ENCODE data around the gene SLC44A5.
"Not testable (repeated sequence)": the region's sequence is repeated elsewhere in the genome, so short reads cannot be mapped to it uniquely, and the experiment has no call there.

SLC44A5 gene

GRCh38 chr1:75263616-75264015, 347.3 kb downstream of the SLC44A5 start:
- not testable (repeated sequence) for FAIRE-seq

DNA sequence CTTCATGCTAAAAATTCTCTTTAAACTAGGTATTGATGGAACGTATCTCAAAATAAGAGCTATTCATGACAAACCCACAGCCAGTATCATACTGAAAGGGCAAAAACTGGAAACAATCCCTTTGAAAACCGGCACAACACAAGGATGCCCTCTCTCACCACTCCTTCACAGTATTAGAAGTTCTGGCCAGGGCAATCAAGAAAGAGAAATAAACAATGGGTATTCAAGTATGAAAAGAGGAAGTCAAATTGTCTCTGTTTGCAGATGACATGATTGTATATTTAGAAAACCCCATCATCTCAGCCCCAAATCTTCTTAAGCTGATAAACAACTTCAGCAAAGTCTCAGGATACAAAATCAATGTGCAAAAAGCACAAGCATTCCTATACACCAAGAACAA, 349.0 kb downstream of the SLC44A5 start:
- FAIRE-seq = not testable (repeated sequence)

- FAIRE-seq = no peak
Measured at GRCh38 chr1:75258351-75258750, 352.6 kb downstream of the SLC44A5 start.

DNA sequence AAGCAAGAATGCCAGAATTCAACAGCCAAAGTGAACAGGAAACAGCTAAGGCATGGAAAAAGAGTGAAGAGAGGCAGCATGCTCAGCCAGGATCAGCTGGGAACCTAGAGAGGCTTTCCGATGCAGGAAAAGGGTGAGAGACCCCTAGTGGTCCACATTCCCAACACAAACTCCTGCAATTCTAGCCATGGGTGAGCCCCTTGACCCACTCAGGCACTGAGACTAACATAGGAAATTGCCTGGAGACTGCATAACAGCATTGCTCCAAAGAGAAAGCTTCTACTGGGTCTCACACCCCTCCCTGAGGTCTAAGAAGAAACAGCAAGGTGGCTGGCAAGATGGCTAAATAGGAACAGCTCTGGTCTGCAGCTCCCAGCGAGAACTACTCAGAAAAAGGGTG, 353.5 kb downstream of the SLC44A5 start:
- no peak for FAIRE-seq

GRCh38 chr1:75250114-75250513, 360.8 kb downstream of the SLC44A5 start:
- not testable (repeated sequence) for FAIRE-seq

DNA sequence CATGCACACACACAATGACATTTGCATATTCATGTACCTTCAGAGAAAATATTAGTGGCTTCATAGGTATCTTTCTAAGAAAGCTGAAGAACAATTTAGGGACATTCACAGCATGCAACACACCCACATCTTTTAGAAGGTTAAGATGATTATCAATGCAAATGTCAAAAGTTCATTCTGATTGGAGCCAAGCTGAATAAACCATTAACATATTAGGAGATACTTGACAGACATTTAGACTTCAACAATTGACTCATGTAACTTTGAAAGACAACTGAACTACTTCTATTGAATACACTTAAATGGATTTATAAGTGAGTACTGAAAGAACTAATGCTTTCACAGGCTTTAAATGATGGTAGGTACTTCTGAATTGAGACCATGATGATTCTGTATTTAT, 365.7 kb downstream of the SLC44A5 start:
- no peak for FAIRE-seq

DNA sequence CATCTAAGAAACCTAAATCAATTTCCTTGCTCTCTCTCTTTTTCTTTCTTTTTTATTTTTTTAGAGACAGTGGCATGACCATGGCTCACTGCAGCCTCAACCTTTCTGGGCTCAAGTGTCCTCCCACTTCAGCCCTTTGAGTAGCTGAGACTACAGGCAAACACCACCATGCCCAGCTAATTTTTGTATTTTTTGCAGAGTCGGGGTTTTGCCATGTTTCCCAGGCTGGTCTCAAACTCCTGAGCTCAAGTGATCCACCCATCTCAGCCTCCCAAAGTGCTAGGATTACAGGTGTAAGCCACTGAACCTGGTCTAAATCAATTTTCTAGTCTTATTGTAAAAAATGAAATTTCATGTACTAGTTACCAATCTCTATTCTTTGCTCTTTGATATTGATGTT, 367.8 kb downstream of the SLC44A5 start:
- no peak for FAIRE-seq

- FAIRE-seq = no peak
Measured at GRCh38 chr1:75237316-75237715, 373.6 kb downstream of the SLC44A5 start.

- no peak for FAIRE-seq
Measured at GRCh38 chr1:75234562-75234961, 376.4 kb downstream of the SLC44A5 start.

DNA sequence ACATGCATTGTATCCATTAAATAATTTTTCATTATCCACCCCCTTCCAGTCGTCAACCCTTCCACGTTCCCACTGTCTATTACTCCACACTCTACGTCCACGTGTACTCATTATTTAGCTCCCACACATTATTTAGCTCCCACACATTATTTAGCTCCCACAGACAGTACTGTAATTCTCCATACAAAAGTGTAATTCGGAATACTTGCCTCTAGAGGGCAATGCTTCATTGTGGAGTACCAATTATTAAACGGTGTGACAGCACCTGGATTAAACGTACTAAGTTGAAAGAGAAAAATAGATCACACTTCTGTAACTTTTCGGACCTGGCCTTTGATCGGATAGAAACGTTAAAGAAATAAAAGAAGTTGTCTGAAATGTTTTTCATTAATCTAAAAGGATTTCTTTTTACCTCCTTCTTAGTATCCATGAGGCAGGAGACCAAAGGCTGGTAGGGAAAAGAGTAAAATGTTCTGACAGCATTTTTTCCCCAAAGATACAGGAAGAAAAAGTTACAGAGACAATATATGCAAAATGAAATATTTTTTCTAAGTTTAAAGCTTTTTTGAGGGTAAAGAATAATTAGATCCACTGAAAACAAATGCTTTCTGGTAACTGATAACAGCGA, 377.5 kb downstream of the SLC44A5 start:
- FAIRE-seq = peak; percentile 100

DNA sequence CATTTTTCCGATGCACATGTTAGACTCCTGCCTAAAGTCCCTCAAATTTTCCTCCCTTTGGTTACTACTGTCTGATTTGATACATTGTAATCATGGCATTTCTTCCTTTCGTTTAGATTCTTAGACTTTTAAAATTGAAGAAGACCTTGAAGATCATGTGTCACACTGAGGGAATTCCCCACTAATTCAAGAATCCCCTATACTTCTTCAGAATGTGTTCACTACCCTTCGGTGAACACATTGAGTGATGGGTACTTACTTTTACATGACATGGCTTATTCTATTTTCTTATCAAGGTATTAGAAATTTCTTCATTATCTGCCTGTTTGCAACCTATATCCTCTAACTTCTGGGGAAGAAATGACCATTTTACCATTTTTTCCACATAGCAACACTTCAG, 390.8 kb downstream of the SLC44A5 start:
- FAIRE-seq = no peak

DNA sequence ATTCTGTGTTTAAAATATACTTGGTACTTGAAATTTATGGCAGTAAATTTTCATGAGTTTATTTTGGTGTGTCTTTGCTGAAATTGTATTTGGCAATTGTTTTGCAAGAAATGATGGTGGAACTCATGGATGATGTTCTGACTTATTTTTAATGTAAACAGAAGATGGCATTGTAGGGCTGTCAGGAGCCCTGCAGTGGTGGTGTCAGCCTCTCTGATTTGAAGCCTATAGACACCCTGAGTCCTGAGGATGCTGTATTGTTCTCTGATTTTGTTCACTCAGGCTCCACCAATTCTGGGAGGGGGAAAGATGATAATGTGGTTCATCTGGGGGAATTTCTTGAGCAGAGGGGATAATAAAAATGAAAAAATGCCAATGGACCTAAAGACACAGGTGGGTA, 396.9 kb downstream of the SLC44A5 start:
- no peak for FAIRE-seq

DNA sequence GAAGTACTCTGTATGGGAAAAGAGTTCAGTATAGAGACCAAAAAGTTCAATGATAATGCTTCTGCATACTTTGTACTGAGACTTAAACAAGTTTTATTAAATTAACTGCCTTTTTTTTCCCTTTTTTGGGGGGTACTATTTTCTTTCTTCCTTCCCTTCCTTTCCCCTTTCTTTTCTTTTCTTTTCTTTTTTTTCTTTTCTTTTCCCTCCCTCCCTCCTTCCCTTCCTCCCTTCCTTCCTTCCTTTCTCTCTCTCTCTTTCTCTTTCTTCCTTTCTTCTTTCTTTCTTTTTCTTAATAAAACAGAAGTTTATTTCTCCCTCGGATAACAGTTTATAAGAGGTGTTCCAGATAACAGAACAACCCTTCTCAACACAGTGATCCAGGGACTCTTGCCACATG, 399.3 kb downstream of the SLC44A5 start:
- no peak for FAIRE-seq

DNA sequence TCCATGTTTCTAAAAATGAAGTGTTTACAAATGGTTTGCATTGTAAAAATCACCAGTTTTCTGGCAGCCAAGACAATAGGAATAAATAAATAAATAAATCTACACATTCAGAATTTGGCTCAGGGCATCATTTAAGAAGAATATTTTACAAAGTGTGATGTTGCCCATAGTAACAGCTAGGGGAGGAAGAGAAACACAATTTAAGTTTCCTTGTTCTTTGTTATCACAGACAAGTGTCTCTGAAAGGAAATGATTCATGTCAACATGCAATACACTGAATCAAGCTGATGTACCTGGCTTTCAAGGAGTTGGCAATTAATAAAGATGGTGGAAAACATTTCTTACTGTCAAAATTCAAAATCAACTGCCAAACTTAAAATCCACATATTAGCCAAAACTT, 402.1 kb downstream of the SLC44A5 start:
- FAIRE-seq = no peak

- FAIRE-seq = peak; percentile 99
Measured at GRCh38 chr1:75203415-75204277, 407.3 kb downstream of the SLC44A5 start.

- no peak for FAIRE-seq
Measured at GRCh38 chr1:75202751-75203150, 408.2 kb downstream of the SLC44A5 start.

DNA sequence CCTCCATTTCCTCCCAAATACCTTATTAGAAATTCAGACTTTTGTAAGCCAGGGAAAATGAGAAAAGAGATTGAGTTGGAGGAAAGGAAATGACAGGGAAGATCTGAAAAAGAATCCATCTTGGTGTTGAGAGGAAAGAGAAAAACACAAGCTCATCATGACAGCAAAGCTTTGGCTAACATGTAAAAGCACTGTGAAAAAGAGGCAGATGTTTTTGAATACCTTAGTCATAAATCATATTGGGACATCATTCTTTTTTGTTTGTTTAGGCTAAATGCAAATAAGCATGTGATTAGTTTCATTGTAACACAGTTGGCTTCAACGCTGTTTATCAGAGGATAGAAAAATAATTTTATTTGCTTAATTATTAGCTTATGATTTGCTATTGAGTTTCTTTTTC, 412.2 kb downstream of the SLC44A5 start:
- no peak for FAIRE-seq

DNA sequence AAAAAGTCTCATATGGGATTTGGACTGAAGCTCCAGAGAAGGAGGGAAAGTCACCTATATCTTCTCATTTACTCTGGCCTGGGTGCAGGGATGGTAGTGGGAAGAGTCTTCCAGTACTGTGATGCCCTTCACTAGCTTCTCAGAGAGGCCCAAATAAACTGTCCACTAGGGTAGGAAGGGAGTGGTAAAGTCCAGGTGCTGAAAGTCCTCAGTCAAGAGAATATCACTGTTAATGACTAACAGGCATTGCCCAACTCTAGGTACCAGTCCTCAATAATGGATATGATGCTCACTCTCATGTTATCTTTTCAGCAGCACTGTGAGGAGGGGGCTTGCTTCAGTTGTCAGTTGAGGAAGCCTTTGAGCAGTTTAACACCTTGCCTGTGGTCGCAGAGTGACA, 412.8 kb downstream of the SLC44A5 start:
- no peak for FAIRE-seq

- no peak for FAIRE-seq
Measured at GRCh38 chr1:75188892-75189291, 422.0 kb downstream of the SLC44A5 start.

GRCh38 chr1:75181214-75181955, 429.5 kb downstream of the SLC44A5 start:
- not testable (repeated sequence) for FAIRE-seq

DNA sequence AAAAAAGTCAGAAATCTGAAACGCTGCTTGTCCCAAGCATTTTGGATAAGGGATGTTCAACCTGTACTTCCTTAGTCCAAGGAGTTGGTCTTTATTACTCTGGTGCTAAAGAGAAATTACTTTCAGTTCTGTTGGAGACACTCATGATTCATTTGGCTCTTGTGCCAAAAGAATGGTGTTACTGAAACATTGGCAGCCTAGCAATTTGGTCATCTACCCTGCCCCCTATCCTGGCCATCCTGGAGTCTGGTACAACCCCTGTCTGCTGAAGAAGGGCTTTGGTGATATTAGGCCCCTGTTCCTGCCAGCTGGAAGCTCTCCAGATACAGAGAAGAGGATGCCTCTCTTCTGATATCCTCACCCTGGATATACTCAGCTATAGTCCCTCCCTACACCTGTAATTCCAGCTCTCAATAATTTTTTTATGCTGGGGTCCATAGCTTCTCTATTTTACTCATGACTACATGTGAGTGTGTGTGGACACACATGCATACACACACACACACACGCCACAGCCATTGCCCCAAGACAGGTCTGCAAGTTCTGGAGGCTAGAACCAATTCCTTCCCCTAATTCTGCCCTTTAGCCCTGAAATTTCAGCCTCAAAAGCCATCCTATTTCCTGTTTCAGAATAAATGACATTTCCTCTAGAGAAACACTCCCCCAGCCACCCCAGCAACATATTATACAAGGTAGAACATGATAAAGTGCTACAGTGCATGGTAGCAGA, 436.7 kb downstream of the SLC44A5 start:
- FAIRE-seq = no peak

DNA sequence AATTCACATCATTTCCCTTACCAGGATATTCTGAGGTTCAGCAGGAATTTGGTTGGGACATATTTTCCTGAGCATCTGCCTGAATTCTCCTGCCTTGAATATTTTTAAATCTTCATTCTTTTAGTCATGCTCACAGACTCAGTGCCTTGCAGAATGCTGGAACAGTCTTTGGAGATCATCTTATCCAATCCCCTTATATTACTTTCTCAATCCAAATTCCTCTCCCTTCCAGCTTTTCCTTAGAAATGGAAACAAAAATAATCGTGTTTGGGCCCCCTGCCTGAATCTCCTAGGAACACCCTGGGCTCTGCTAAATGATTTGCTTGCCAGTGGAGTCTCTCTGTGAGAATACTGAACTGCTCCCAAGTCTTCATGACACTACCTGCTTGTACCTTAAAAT, 438.4 kb downstream of the SLC44A5 start:
- no peak for FAIRE-seq

GRCh38 chr1:75171876-75172275, 439.0 kb downstream of the SLC44A5 start:
- FAIRE-seq = no peak
